GM13976 (cell line): ENCODE data around the gene GABRB3.

Source experiments
- DNase-seq: peaks from one replicate; pipeline ENCODE4 v3.0.0; 2012; ENCODE audit warnings: low spot score
- CTCF ChIP-seq: IDR thresholded peaks from 2 replicates; pipeline ENCODE4 v1.5.1; 2012; ENCODE audit warnings: borderline replicate concordance, mild to moderate bottlenecking; ENCODE audit not compliant: insufficient read depth; ENCODE audit errors: extremely low read depth, missing control alignments, control extremely low read depth
- in situ Hi-C: fragments of 300-500 bp; cut with MboI; formaldehyde crosslinking; loops from one replicate; pipeline ENCODE4 v1.12.0; 2022; ENCODE audit warnings: low sequenced_read_pairs, mixed read lengths, inconsistent platforms; ENCODE audit not compliant: unreplicated experiment

Gene GABRB3

DNA sequence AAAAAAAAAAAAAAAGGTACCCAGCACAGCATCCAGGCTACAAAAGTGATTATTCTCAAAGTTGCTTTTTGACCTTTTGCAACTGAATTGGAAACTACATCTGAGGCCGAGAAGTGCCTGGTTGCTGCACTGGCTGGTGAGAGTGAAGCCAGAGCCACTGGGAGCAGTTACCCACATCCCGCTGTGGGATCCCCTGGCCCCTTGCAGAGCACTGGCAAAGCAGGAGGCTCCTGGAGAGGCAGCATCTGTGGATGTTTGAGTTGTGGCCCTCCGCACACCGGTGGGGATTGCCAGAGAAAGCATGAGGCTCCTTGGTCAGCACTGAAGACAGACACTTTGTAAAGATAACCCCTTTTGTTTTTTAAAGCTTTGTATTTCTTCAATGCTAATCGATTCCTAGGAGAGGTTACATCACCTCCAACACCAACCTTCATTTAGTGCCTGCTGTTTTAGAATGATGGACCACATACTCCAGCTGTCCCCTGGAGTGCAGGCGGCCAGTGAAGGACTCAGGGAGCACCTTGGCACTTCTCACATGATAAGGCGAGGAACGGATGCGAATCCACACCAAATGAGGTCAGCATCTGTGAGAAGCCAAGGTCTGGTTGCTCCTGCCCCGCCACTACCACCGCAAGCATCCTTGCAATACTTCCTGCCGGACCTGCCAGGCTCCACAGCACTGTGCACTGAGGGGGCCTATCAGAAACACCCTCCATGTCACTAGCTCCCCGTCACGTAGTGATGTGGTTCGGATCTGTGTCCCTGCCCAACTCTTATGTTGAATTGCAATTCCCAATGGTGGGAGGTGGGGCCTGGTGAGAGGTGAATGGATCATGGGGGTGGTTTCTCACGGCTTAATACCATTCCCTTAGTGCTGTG is 256.5 kb downstream of the GABRB3 start:
- TF ChIP-seq CTCF = no peak
- no peak for DNase-seq
- in situ Hi-C loops = no loop called here

DNA sequence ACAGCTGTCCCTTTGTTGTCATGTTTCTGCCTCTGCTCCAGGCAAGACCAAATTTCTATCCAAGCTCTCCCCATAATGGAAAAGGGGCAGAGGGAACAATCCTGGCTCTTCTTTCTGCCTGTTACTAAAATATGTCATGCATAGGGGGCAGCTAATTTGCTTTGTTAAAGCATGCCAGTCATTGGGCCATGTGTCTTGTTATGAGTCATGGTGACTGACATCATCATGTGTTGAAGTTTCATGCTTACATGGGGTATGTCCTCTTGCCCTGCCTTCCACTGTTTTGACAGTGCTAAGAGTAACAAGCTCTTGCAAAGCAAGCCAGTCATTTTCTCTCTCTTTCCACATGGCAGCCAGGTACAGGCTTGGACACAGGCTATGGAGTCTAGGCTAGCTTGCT is 268.9 kb downstream of the GABRB3 start:
- no peak for TF ChIP-seq CTCF
- in situ Hi-C loops = no loop called here
- DNase-seq = no peak
